HG03342 (cell line): ENCODE results near the gene SLC1A5.
A peak's percentile ranks its signal among the peaks of the same experiment; 100 is the strongest.
"Not testable (repeated sequence)": the region's sequence is repeated elsewhere in the genome, so short reads cannot be mapped to it uniquely, and the experiment has no call there.

ENCODE experiments used
- ATAC-seq: cut with Tn5 transposase; IDR thresholded peaks from one replicate; pipeline ENCODE4 v1.9.1; 2021; ENCODE audit warnings: mild to moderate bottlenecking, moderate library complexity; ENCODE audit not compliant: unreplicated experiment

Gene SLC1A5

GRCh38 chr19:46772170-46773017 lies 16.0 kb downstream of the SLC1A5 start:
- no peak for ATAC-seq

- ATAC-seq = not testable (repeated sequence)
These were observed 19.6 kb downstream of the SLC1A5 start for GRCh38 chr19:46768746-46769145.

GRCh38 chr19:46766569-46767317 lies 21.7 kb downstream of the SLC1A5 start:
- ATAC-seq = no peak

GRCh38 chr19:46764817-46765291 lies 23.5 kb downstream of the SLC1A5 start:
- no peak for ATAC-seq

GRCh38 chr19:46762245-46762890 lies 26.0 kb downstream of the SLC1A5 start:
- ATAC-seq = no peak

GRCh38 chr19:46761418-46761831 lies 27.0 kb downstream of the SLC1A5 start:
- no peak for ATAC-seq

GRCh38 chr19:46760897-46761296 lies 27.5 kb downstream of the SLC1A5 start:
- ATAC-seq = not testable (repeated sequence)

- no peak for ATAC-seq
These were observed 28.0 kb downstream of the SLC1A5 start for GRCh38 chr19:46760363-46760762.

GRCh38 chr19:46759817-46760333 lies 28.5 kb downstream of the SLC1A5 start:
- no peak for ATAC-seq

- ATAC-seq = no peak
These were observed 29.2 kb downstream of the SLC1A5 start for GRCh38 chr19:46759206-46759605.

- ATAC-seq = no peak
These were observed 31.9 kb downstream of the SLC1A5 start for GRCh38 chr19:46756544-46756888.

GRCh38 chr19:46755853-46756543 lies 32.4 kb downstream of the SLC1A5 start:
- ATAC-seq = no peak

GRCh38 chr19:46755077-46755852 lies 33.1 kb downstream of the SLC1A5 start:
- ATAC-seq = no peak

- ATAC-seq = peak; percentile 44
These were observed 34.8 kb downstream of the SLC1A5 start for GRCh38 chr19:46753420-46754155.

- no peak for ATAC-seq
These were observed 39.9 kb downstream of the SLC1A5 start for GRCh38 chr19:46748325-46749109.

GRCh38 chr19:46746281-46747057 lies 41.9 kb downstream of the SLC1A5 start, which contains the start of gene STRN4:
Gene STRN4 (minus strand): TSS chr19:46746450. CDS start chr19:46746430, 20 bp downstream.
- ATAC-seq = peak; percentile 41

GRCh38 chr19:46745521-46746280 lies 42.7 kb downstream of the SLC1A5 start, which contains the start of gene FKRP:
Gene FKRP (plus strand): TSS chr19:46746057. CDS start chr19:46755451, 9,394 bp downstream.
- peak; percentile 29 for ATAC-seq
